Parathyroid adenoma (tissue), 2 donors: Measurements from ENCODE around the gene NLRP2B.

ENCODE experiments used
- H2AFZ ChIP-seq: fragments of 300-600 bp; sonication (generic); one replicate; pipeline ENCODE4 v1.7.0; 2017; ENCODE audit warnings: antibody characterized with exemption, mild to moderate bottlenecking
- H3K27ac ChIP-seq: fragments of 300-600 bp; sonication (generic); one replicate; pipeline ENCODE4 v1.7.0; 2017
- H3K27me3 ChIP-seq: fragments of 300-600 bp; sonication (generic); one replicate; pipeline ENCODE4 v1.7.0; 2017; ENCODE audit warnings: low read length; ENCODE audit not compliant: control insufficient read depth, insufficient read depth
- H3K36me3 ChIP-seq: fragments of 300-600 bp; sonication (generic); one replicate; pipeline ENCODE4 v1.7.0; 2017; ENCODE audit warnings: low read length; ENCODE audit not compliant: control insufficient read depth, insufficient read depth
- H3K4me1 ChIP-seq: fragments of 300-600 bp; sonication (generic); one replicate; pipeline ENCODE4 v1.7.0; 2017; ENCODE audit warnings: control low read depth
- H3K4me2 ChIP-seq: fragments of 300-600 bp; sonication (generic); one replicate; pipeline ENCODE4 v1.7.0; 2017; ENCODE audit warnings: low read length
- H3K4me3 ChIP-seq: fragments of 300-600 bp; sonication (generic); one replicate; pipeline ENCODE4 v1.7.0; 2017; ENCODE audit warnings: low read depth, low read length
- H3K79me2 ChIP-seq: fragments of 300-600 bp; sonication (generic); one replicate; pipeline ENCODE4 v1.7.0; 2017; ENCODE audit warnings: control low read depth
- H3K9ac ChIP-seq: fragments of 300-600 bp; sonication (generic); one replicate; pipeline ENCODE4 v1.7.0; 2017; ENCODE audit warnings: mild to moderate bottlenecking
- H3K9me3 ChIP-seq: fragments of 300-600 bp; sonication (generic); one replicate; pipeline ENCODE4 v1.7.0; 2017; ENCODE audit warnings: low read length; ENCODE audit not compliant: control insufficient read depth
- TF ChIP-seq, protein P1 (sequence below): fragments of 300-600 bp; sonication (generic); IDR thresholded peaks from one replicate; pipeline ENCODE4 v1.7.0; 2017; ENCODE audit warnings: antibody characterized with exemption, mild to moderate bottlenecking
- donor health status: primary hyperparathyroidism.

The NLRP2B gene

DNA sequence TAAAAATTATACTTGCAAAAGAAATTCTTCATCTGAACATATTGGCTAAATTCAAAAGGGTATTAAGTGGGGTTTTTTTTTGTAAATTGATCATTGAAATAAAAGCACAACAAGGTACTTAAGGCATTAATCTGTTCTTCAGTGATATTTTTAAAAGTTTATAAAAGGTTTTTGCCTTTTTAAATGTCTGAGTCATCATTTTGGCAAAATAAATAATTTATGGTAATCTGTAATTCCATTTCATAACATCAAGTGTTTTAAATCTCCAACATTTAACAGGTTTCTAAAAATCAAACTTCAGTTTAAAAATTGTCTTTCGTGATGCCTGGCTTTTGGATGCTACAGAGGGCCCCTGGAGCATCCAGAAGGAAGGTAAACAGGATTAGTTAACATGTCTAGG lies 27.4 kb downstream of the NLRP2B start:
- Histone ChIP-seq H3K79me2 (no peaks in the 10 kb centered on the region), H2AFZ (no peak overlapping the region), H3K9ac (no peak overlapping the region), H3K27ac (no peak overlapping the region), H3K36me3 (no peaks in the 10 kb centered on the region), H3K4me3 (no peak overlapping the region), H3K4me2 (no peak overlapping the region), H3K4me1 (no peaks in the 10 kb centered on the region), H3K9me3 (no peaks in the 10 kb centered on the region), H3K27me3 (no peaks in the 10 kb centered on the region)
- TF ChIP-seq, protein P1, sequence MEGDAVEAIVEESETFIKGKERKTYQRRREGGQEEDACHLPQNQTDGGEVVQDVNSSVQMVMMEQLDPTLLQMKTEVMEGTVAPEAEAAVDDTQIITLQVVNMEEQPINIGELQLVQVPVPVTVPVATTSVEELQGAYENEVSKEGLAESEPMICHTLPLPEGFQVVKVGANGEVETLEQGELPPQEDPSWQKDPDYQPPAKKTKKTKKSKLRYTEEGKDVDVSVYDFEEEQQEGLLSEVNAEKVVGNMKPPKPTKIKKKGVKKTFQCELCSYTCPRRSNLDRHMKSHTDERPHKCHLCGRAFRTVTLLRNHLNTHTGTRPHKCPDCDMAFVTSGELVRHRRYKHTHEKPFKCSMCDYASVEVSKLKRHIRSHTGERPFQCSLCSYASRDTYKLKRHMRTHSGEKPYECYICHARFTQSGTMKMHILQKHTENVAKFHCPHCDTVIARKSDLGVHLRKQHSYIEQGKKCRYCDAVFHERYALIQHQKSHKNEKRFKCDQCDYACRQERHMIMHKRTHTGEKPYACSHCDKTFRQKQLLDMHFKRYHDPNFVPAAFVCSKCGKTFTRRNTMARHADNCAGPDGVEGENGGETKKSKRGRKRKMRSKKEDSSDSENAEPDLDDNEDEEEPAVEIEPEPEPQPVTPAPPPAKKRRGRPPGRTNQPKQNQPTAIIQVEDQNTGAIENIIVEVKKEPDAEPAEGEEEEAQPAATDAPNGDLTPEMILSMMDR, result no peak

DNA sequence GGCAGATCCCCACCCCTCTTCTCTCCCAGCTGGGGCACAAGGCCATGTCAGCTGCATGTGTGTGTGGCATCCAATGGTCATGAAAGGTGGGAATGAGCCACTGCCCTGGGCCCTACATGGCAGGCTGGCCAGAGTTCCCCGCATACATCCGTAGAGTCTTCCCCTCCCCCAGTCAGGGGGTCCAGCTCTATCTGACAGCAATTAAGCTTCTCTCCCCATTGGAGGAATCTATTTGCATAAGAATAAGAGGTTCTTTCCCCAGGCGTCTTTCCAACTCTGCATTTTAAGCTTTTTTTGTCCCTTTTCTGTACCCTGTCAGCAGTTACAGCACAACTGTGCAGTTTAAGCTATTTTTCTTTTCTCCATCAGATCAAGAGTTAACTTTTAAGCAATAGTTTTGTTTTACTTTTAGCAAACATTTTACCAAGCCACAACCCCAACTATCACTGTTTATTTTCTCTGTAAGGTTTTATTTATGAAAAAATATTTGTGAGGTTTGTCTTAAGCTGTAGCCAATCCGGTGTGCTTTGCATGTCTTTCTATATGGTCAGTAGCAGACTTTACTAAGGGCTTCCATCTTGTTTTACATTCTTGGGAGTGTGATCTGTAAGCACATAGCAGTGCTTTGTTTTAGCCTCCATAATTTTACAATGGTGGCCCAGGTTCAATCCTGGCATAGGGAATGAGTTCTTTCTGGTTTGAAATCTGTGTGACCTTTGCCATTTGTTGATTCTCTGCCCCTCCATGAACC lies 28.7 kb downstream of the NLRP2B start:
- no peak overlapping the region for H3K4me2 ChIP-seq
- no peaks in the 10 kb centered on the region for H3K4me1 ChIP-seq
- no peaks in the 10 kb centered on the region for H3K36me3 ChIP-seq
- no peak overlapping the region for H3K9ac ChIP-seq
- no peaks in the 10 kb centered on the region for H3K9me3 ChIP-seq
- no peaks in the 10 kb centered on the region for H3K79me2 ChIP-seq
- no peaks in the 10 kb centered on the region for H3K27me3 ChIP-seq
- H3K27ac ChIP-seq, result no peak overlapping the region
- H3K4me3 ChIP-seq, result no peak overlapping the region
- TF ChIP-seq, protein P1, result no peak
- no peak overlapping the region for H2AFZ ChIP-seq

DNA sequence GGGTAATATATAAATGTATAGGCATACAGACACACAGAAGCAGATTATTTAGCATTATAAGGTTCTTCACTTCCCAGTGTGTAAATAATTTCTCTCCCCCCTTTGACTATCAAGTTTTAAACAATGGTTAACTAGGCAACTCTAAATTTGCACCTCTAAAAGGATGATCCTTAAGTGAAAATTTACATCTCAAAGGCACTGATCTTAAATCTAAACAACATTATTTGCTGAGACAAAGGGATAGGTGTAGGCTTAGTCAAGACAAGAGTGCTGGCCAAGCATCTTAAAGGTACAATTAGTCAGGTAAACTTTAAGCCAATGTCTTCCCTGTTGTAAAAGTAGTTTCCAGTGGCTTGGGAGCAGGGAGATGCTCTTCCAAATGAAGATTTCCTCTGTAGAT lies 33.0 kb downstream of the NLRP2B start:
- H3K79me2 ChIP-seq, result no peaks in the 10 kb centered on the region
- H3K4me1 ChIP-seq, result no peaks in the 10 kb centered on the region
- no peak overlapping the region for H3K27ac ChIP-seq
- no peak overlapping the region for H3K4me3 ChIP-seq
- no peak overlapping the region for H3K9ac ChIP-seq
- no peak overlapping the region for H2AFZ ChIP-seq
- no peaks in the 10 kb centered on the region for H3K9me3 ChIP-seq
- H3K36me3 ChIP-seq, result no peaks in the 10 kb centered on the region
- H3K27me3 ChIP-seq, result no peaks in the 10 kb centered on the region
- H3K4me2 ChIP-seq, result no peak overlapping the region
- TF ChIP-seq, protein P1, result no peak

GRCh38 chrX:57643698-57644097 lies 36.4 kb downstream of the NLRP2B start:
- Histone ChIP-seq H3K4me3 (no peak overlapping the region), H3K27ac (no peak overlapping the region), H3K4me2 (no peak overlapping the region), H3K27me3 (no peaks in the 10 kb centered on the region), H3K4me1 (no peaks in the 10 kb centered on the region), H3K79me2 (no peaks in the 10 kb centered on the region), H3K9me3 (no peaks in the 10 kb centered on the region), H3K36me3 (no peaks in the 10 kb centered on the region), H2AFZ (no peak overlapping the region), H3K9ac (no peak overlapping the region)
- TF ChIP-seq, protein P1, result no peak

DNA sequence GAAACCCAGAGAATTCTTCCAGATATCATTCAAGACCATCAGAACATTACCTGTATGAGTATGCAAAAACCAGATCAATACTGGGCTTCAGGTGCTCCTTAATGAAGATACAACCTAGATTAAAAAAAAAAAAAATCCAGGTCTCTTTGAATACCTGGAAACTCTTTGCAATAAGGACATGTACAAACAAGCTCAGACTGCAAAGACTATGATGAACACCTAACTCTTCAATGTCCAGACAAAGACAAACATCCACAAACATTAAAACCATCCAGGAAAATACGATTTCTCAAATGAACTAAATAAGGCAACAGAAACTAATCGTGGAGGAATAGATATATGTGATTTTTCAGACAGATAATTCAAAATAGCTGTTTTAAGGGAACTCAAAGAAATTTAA lies 38.7 kb downstream of the NLRP2B start:
- Histone ChIP-seq H3K4me1 (no peaks in the 10 kb centered on the region), H3K79me2 (no peaks in the 10 kb centered on the region), H3K27me3 (no peaks in the 10 kb centered on the region), H3K4me3 (no peak overlapping the region), H3K4me2 (no peak overlapping the region), H3K9me3 (no peaks in the 10 kb centered on the region), H3K36me3 (no peaks in the 10 kb centered on the region), H2AFZ (no peak overlapping the region), H3K27ac (no peak overlapping the region), H3K9ac (no peak overlapping the region)
- TF ChIP-seq, protein P1, result no peak
